Activated CD4-positive, alpha-beta T cell treated with anti-CD3 and anti-CD28 coated beads, Interleukin-2, amount 10 ng/mL, durations not matched to agents 7 days and 5 days (primary cell): Measurements from ENCODE around the gene MGA. TPM values are rescaled to one million over a fixed set of nuclear protein-coding genes. Genes with fewer than 3 reads are reported as not detected.

Experiments
- CTCF ChIA-PET: fragments of 350-600 bp; sonication (Branson Sonifier 250); formaldehyde crosslinking; loops from one replicate; lab custom pipeline; 2021; ENCODE audit warnings: antibody characterized with exemption; lab: Charles Lee
- POLR2A ChIA-PET: fragments of 350-600 bp; sonication (Branson Sonifier 250); formaldehyde crosslinking; loops from one replicate; lab custom pipeline; 2021; ENCODE audit warnings: antibody characterized with exemption; lab: Charles Lee
- DNase-seq: peaks from one replicate; pipeline ENCODE4 v3.0.0-alpha.2; 2020
- H3K27ac Mint-ChIP-seq: one replicate; pipeline ENCODE4 v1.8.0; 2021; ENCODE audit warnings: mild to moderate bottlenecking, moderate library complexity, mixed read lengths
- H3K27me3 Mint-ChIP-seq: one replicate; pipeline ENCODE4 v1.8.0; 2021; ENCODE audit warnings: mixed read lengths
- H3K36me3 Mint-ChIP-seq: one replicate; pipeline ENCODE4 v1.8.0; 2021; ENCODE audit warnings: low read depth, mixed read lengths
- H3K4me1 Mint-ChIP-seq: one replicate; pipeline ENCODE4 v1.8.0; 2021; ENCODE audit warnings: mixed read lengths
- H3K4me3 Mint-ChIP-seq: one replicate; pipeline ENCODE4 v1.8.0; 2021; ENCODE audit warnings: mild to moderate bottlenecking, moderate library complexity, mixed read lengths
- H3K9me3 Mint-ChIP-seq: one replicate; pipeline ENCODE4 v1.8.0; 2021; ENCODE audit warnings: mixed read lengths
- total RNA-seq, 2 experiments: library from RNA; stranded (reverse); gene quantifications; one replicate each; pipeline ENCODE4 v1.2.3, GENCODE V29; 2021

The MGA gene
- total RNA-seq, 2 experiments from 2014 or later, result 33.0 to 35.2 TPM

DNA sequence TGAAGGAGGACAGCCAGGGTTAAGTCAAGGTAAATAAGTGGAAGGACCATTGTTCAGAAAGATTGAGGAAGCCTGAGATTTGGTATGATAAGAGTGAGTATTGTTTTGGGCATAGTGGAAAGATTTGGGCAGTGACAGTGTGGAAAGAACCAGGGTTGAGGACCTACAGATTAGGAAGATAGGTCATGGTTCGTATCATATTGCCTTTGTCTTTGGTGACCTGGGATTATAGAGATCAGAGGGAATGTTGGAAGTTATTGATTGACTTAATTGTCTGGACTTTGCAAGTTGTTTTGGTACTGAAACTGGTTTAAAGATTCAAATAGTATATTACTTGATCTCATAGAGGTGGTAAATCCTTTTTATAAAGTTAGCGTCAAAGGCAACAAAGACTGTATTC, 23.1 kb upstream of the MGA start:
- DNase-seq, result no peak
- Mint-ChIP-seq H3K9me3 (no peaks in the 10 kb centered on the region), H3K4me3 (no peak overlapping the region), H3K36me3 (no peaks in the 10 kb centered on the region), H3K27ac (no peak overlapping the region), H3K4me1 (peaks cover 3% of the 10 kb centered on the region), H3K27me3 (no peaks in the 10 kb centered on the region)
- CTCF ChIA-PET, result no interaction called here
- POLR2A ChIA-PET, result no interaction called here

DNA sequence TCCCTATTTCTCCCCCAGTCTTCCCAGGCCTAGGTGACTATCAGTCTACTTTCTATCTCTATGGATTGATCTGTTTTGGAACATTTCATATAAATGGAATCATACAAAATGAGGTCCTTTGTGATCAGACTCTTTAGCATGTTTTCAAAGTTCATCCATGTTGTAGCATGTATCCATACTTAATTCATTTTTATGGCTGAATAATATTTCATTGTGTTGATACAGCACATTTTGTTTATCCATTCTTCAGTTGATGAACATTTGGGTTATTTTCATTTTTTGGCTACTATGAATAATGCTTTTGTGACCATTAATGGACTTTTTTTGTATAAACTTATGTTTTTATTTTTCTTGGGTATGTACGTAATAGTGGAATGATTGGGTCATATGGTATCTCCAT, 19.2 kb upstream of the MGA start:
- ChIA-PET CTCF (no interaction called here), POLR2A (no interaction called here)
- Mint-ChIP-seq H3K27ac (no peak overlapping the region), H3K9me3 (no peaks in the 10 kb centered on the region), H3K4me3 (no peak overlapping the region), H3K27me3 (no peaks in the 10 kb centered on the region), H3K36me3 (no peaks in the 10 kb centered on the region), H3K4me1 (no peaks in the 10 kb centered on the region)
- DNase-seq, result no peak

DNA sequence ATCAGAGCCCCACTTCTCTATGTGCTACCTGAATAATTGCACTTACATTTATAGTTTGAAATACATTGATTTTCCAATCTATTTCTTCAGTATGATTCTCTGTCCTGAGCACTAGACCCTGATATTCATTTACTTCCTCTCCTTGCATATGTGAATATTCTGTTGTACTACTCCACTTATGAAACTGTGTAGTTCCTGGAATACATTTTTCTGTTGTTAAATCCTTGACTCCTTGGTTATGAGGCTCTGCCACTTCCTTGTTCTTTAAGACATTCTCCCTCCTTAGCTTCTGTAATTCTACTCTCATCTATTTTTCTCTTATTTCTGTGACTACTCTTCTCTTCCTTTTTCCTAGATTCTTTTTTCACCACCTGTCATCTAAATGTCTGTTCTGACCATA, 12.9 kb upstream of the MGA start:
- no peak for DNase-seq
- H3K4me3 Mint-ChIP-seq, result no peak overlapping the region
- H3K36me3 Mint-ChIP-seq, result no peaks in the 10 kb centered on the region
- CTCF ChIA-PET, result no interaction called here
- POLR2A ChIA-PET, result interaction anchor here (0.7 kb wide), 1 partner anchor 22 kb away, joined by 3 read pairs; no protein-coding TSS in a partner anchor
- H3K4me1 Mint-ChIP-seq, result no peaks in the 10 kb centered on the region
- no peak overlapping the region for H3K27ac Mint-ChIP-seq
- H3K27me3 Mint-ChIP-seq, result peaks cover 3% of the 10 kb centered on the region
- H3K9me3 Mint-ChIP-seq, result peaks cover 9% of the 10 kb centered on the region

DNA sequence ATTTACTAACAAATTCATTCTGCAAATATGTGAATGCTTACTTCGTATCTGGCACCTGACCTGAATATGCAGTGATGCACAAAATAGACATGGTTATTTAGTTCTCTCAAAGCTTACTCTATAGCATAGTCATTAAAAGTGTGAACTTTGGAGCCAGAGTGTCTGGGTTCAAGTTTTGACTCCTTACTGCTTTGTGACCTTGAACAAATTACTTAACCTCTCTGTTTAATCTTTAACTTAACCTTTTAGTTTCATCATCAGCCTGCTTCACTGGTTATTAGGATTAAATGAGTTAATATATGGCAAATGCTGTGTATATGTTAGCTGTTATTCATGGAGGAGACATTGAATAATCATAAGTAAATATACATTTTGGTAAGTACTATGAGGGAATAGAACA, 12.1 kb upstream of the MGA start:
- ChIA-PET CTCF (no interaction called here), POLR2A (no interaction called here)
- no peak for DNase-seq
- Mint-ChIP-seq H3K27ac (no peak overlapping the region), H3K9me3 (peaks cover 9% of the 10 kb centered on the region), H3K4me1 (no peaks in the 10 kb centered on the region), H3K4me3 (no peak overlapping the region), H3K27me3 (peaks cover 3% of the 10 kb centered on the region), H3K36me3 (no peaks in the 10 kb centered on the region)

DNA sequence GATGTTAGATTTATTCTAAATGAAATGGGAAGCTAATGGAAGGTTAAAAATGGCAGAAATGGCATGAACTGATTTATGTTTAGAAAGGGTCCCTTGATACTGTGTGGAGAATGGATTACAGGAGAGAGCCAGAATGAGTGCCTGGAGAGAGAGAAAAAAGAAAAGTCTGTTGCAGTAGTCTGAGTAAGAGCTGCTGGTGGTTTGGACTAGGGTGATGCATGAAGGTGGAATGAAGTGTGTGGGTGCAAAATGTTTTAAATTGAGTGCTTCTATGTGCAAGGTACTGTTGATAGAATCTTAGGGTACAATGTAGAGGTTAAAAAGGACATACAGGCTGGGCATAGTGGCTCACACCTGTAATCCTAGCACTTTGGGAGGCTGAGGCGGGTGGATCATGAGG, 11.4 kb upstream of the MGA start:
- ChIA-PET CTCF (no interaction called here), POLR2A (no interaction called here)
- Mint-ChIP-seq H3K4me3 (no peak overlapping the region), H3K36me3 (no peaks in the 10 kb centered on the region), H3K9me3 (peaks cover 9% of the 10 kb centered on the region), H3K27me3 (peaks cover 3% of the 10 kb centered on the region), H3K27ac (no peak overlapping the region), H3K4me1 (peaks cover 1% of the 10 kb centered on the region)
- DNase-seq, result no peak

DNA sequence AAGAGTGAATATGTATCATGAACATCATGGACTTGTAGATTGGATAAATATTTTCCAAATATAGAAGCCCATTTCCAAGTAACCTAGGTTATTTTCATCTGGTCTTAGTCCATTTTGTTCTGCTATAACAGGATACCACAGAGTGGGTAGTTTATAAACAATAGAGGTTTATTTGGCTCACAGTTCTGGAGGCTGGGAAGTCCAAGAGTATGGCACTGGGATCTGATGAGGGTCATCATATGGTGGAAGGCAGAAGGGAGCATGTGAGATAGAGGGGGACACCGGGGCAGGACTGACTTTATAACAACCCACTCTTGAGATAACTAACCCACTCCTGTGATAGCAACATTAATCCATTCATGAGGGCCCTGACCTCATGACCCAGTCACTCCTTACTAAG, 9.4 kb upstream of the MGA start:
- ChIA-PET CTCF (no interaction called here), POLR2A (no interaction called here)
- Mint-ChIP-seq H3K9me3 (peaks cover 9% of the 10 kb centered on the region), H3K27ac (no peak overlapping the region), H3K4me1 (peaks cover 1% of the 10 kb centered on the region), H3K4me3 (no peak overlapping the region), H3K36me3 (no peaks in the 10 kb centered on the region), H3K27me3 (peaks cover 3% of the 10 kb centered on the region)
- no peak for DNase-seq

DNA sequence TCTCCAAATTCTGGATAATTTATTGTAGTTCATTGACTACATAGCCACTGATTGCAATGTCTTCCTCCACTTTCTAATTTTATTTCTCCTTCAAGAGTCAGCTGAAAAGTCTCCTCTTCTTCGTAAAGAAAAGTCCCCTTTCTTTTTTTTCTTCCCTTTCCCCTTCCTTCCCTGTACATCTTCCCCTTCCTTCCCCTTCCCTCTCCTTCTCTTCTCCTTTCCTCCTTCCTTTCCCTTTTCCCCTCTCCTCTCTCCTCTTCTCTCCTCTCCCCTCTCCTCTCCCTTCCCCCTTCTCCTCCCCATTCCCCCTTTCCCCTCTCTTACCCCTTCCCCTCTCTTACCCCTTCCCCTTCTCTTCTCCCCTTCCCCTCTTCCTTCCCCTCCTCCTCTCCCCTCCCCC, 8.8 kb upstream of the MGA start:
- Mint-ChIP-seq H3K27me3 (peaks cover 7% of the 10 kb centered on the region), H3K9me3 (peaks cover 9% of the 10 kb centered on the region), H3K4me3 (no peak overlapping the region), H3K36me3 (no peaks in the 10 kb centered on the region), H3K27ac (no peak overlapping the region), H3K4me1 (peaks cover 1% of the 10 kb centered on the region)
- POLR2A ChIA-PET, result no interaction called here
- DNase-seq, result no peak
- CTCF ChIA-PET, result interaction anchor here (1.7 kb wide), 1 partner anchor 9 kb away, joined by 4 read pairs; the partner anchor contains the start of gene MGA

DNA sequence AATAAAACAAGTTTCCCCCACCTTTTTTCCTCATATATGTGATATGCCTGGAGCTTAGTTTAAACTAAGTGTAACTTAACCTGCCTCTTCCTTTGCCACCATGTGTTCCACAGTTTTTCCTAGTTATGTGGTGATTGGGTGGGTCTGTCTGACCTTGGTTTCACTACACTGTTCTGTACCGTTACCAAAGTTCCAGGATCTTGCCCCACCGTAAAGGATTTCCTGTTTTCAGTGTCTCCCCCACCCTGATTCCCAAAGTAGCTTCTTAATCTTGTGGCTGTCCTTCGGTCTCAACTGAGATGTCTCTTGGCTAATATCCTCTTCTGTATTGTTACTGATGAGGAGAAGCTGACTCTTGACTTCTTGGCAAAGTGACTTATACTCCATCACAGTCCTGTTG, 6.4 kb upstream of the MGA start:
- Mint-ChIP-seq H3K27ac (no peak overlapping the region), H3K4me3 (no peak overlapping the region), H3K9me3 (peaks cover 9% of the 10 kb centered on the region), H3K27me3 (peaks cover 19% of the 10 kb centered on the region), H3K4me1 (peaks cover 1% of the 10 kb centered on the region), H3K36me3 (peaks cover under 1% of the 10 kb centered on the region)
- CTCF ChIA-PET, result interaction anchor here (0.6 to 1.4 kb wide), 6 partner anchors 12 to 139 kb away, joined by 3 read pairs; no protein-coding TSS in a partner anchor
- POLR2A ChIA-PET, result no interaction called here
- DNase-seq, result no peak

DNA sequence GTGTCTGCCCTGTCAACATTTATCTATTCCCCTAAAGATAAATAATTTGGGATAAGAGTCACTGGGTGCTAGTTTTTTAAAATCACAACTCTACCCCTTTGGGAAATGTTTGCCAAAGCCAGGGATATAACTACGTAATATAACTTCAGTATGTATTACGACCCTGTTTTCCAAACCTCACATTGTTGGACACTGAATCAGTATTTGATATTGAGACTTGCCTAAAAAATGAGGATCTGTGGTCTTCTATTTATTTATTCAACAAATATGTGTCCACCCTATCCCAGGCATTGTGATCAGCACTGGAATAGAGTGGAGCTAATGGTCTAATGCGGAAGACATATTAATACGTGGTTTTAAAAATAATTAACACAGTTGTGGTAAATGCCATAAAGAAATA, 4.5 kb upstream of the MGA start:
- ChIA-PET POLR2A (no interaction called here), CTCF (no interaction called here)
- no peak for DNase-seq
- peaks cover 8% of the 10 kb centered on the region for H3K36me3 Mint-ChIP-seq
- peaks cover 30% of the 10 kb centered on the region for H3K27me3 Mint-ChIP-seq
- H3K4me3 Mint-ChIP-seq, result no peak overlapping the region
- H3K4me1 Mint-ChIP-seq, result peaks cover 13% of the 10 kb centered on the region
- H3K27ac Mint-ChIP-seq, result no peak overlapping the region
- H3K9me3 Mint-ChIP-seq, result peaks cover 15% of the 10 kb centered on the region

DNA sequence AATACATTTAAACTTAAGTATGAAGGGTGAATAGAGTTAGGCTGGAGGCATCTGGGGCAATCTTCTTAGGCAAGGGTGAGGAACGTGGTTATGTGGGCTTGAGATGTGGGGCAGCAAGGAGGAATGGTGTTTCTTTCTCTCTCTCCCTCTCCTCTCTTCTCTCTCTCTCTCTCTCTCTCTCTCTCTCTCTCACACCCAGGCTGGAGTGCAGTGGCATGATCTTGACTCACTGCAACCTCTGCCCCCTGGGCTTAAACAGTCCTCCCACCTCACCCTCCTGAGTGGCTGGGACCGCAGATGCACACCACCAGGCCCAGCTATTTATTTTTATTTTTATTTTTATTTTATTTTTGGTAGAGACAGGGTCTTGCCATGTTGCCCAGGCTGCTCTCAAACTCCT, 4.0 kb upstream of the MGA start:
- DNase-seq, result no peak
- Mint-ChIP-seq H3K36me3 (peaks cover 11% of the 10 kb centered on the region), H3K27ac (no peak overlapping the region), H3K4me3 (no peak overlapping the region), H3K9me3 (peaks cover 13% of the 10 kb centered on the region), H3K4me1 (peaks cover 18% of the 10 kb centered on the region), H3K27me3 (peaks cover 30% of the 10 kb centered on the region)
- ChIA-PET POLR2A (no interaction called here), CTCF (no interaction called here)

DNA sequence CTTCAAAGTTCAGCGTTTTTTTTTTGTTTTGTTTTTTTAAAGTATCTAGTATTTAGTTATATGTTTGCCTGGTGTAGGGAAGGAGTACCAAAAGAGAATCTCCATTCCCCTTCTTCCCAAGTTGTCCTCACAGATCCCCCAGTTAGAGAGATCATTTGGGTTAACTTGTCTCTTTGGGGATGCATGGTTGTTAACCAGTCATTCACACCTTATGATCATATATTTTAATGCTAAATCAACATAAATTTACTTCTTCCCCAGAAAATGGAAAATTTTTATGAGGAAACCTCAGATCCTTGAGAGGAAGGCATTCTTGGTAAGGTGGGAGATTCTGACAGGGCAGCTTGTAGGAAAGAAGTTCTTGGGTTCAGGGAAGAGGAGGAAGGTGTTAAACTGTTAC, 1.5 kb upstream of the MGA start:
- POLR2A ChIA-PET, result no interaction called here
- peaks cover 11% of the 10 kb centered on the region for H3K9me3 Mint-ChIP-seq
- no peak for DNase-seq
- H3K4me3 Mint-ChIP-seq, result no peak overlapping the region
- CTCF ChIA-PET, result no interaction called here
- peaks cover 34% of the 10 kb centered on the region for H3K4me1 Mint-ChIP-seq
- peaks cover 19% of the 10 kb centered on the region for H3K36me3 Mint-ChIP-seq
- H3K27me3 Mint-ChIP-seq, result peaks cover 30% of the 10 kb centered on the region
- no peak overlapping the region for H3K27ac Mint-ChIP-seq

DNA sequence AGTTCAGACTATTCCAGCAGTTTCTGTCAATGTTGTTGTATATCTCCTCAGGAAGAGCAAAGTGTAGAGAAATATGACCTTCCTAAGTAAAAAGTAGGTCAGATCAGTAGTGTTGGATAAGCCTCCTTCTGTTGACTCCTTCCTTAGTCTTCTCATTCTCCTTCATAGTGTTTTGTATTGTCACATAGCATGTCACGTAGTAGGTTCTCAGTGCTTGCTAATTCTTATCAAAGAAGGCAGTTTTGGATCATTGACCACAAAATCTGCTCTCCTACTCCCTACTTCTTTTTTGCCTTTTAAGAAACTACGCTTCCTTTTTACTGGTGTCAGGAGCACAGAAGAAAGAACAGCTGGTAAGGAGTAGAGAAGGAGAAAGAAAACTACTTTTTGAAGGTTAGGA, 1.0 kb upstream of the MGA start:
- CTCF ChIA-PET, result interaction anchor here (1.1 kb wide), 1 partner anchor 14 kb away, joined by 3 read pairs; no protein-coding TSS in a partner anchor
- H3K27ac Mint-ChIP-seq, result no peak overlapping the region
- H3K36me3 Mint-ChIP-seq, result peaks cover 19% of the 10 kb centered on the region
- no peak overlapping the region for H3K4me3 Mint-ChIP-seq
- POLR2A ChIA-PET, result no interaction called here
- DNase-seq, result no peak
- H3K4me1 Mint-ChIP-seq, result peaks cover 33% of the 10 kb centered on the region
- peaks cover 30% of the 10 kb centered on the region for H3K27me3 Mint-ChIP-seq
- peaks cover 11% of the 10 kb centered on the region for H3K9me3 Mint-ChIP-seq

DNA sequence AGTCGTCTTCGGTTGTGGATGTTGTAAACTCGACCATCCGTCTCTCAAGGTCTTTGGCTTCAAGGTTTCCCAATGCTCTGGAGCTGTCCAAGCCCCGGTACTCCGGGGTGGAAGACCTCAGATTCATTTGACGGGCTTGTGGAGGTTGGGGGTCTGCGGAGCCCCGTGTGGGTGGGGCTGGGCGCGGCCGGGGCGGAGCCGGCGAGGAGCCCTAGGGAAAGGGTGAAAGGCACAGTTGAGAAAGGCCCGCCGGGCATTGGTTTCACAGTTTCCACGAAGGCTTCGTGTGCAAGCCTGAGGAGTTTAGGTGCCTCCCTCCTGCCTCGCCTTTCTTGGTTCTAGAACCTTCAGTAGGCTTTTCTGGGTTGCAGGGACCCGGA, 360 bp upstream of the MGA start:
- Mint-ChIP-seq H3K27me3 (peaks cover 30% of the 10 kb centered on the region), H3K4me3 (peak overlapping the region; percentile 83), H3K4me1 (peaks cover 33% of the 10 kb centered on the region), H3K27ac (peak overlapping the region; percentile 91), H3K36me3 (peaks cover 19% of the 10 kb centered on the region), H3K9me3 (peaks cover 11% of the 10 kb centered on the region)
- no peak for DNase-seq
- POLR2A ChIA-PET, result no interaction called here
- CTCF ChIA-PET, result interaction anchor here (0.7 to 2.0 kb wide), 7 partner anchors 12 to 115 kb away, joined by 3 to 9 read pairs (median 3); partner anchors contain the start of gene MAPKBP1

DNA sequence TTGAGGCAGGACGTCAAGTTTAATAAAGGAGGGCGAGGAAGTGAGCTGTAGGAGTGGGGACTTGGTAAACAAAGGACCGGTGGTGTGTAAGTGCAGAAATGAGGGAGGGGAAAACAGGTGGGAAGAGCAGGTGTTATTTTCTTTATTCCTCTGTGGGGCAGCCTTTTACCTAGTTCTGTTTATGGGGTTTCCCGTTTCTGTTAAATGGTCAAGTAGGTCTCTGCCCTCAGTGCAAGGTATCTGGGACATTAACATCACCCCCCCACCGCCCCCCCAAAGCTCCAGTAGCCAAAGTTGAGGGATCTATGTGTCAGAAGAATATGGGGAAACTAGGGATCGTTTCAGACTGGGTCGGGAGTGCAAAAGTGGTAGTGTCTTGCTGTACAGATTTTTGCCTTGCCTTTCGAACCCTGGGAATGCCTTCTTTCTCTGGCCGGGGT, 893 bp downstream of the MGA start:
- CTCF ChIA-PET, result interaction anchor here (1.0 to 2.0 kb wide), 5 partner anchors 9 to 138 kb away, joined by 3 to 9 read pairs (median 4); no protein-coding TSS in a partner anchor
- Mint-ChIP-seq H3K4me1 (peaks cover 33% of the 10 kb centered on the region), H3K27me3 (peaks cover 27% of the 10 kb centered on the region)

More for the DNA sequence above, 893 bp downstream of the MGA start:
- Mint-ChIP-seq H3K36me3 (peaks cover 19% of the 10 kb centered on the region), H3K4me3 (peak overlapping the region; percentile 83), H3K9me3 (peaks cover 11% of the 10 kb centered on the region), H3K27ac (peak overlapping the region; percentile 91)
- POLR2A ChIA-PET, result interaction anchor here (0.6 kb wide), 1 partner anchor 1586 kb away, joined by 5 read pairs; no protein-coding TSS in a partner anchor
- DNase-seq, result no peak
